Endothelial cell of umbilical vein (primary cell): ENCODE results near the gene LRCH2. TPM values are rescaled to one million over a fixed set of nuclear protein-coding genes. Genes with fewer than 3 reads are reported as not detected.

ENCODE experiments used
- BruUV-seq: library from RNA; stranded (reverse); fragments of 400-500 nt; replicated peaks from 2 replicates; lab custom pipeline; 2021; lab: Mats Ljungman, UMichigan
- CTCF ChIA-PET: fragments of 300-600, 350-600 bp; sonication (Branson Sonifier 250); formaldehyde crosslinking; loops from one replicate; lab custom pipeline; 2021; ENCODE audit warnings: antibody characterized with exemption, inconsistent platforms; lab: Charles Lee
- POLR2A ChIA-PET: fragments of 300-600, 350-600 bp; sonication (Branson Sonifier 250); formaldehyde crosslinking; loops from one replicate; lab custom pipeline; 2021; ENCODE audit warnings: antibody characterized with exemption, inconsistent platforms; lab: Charles Lee
- DNase-seq: peaks from one replicate; pipeline ENCODE4 v3.0.0-alpha.2; 2011; ENCODE audit warnings: low read depth, low spot score
- FAIRE-seq: peaks from 2 replicates; lab custom pipeline; 2011; peaks lifted over from hg19 to GRCh38; lab: Jason Lieb, UNC
- H2AFZ ChIP-seq: 2 replicates; pipeline ENCODE4 v1.6.0; 2012; ENCODE audit warnings: low read depth, low read length, control low read depth, inconsistent platforms
- H3K27ac ChIP-seq: 2 replicates; pipeline ENCODE4 v1.5.1; 2011; ENCODE audit warnings: low read depth, mild to moderate bottlenecking, control low read depth, low read length, moderate library complexity; ENCODE audit not compliant: insufficient read depth
- H3K27me3 ChIP-seq, 2 experiments: 2 replicates each; pipeline versions ENCODE4 v1.6.0 to v1.6.1; 2011; ENCODE audit warnings: low read length in 2 of 2, mixed read lengths in 1 of 2; ENCODE audit not compliant: control insufficient read depth in 2 of 2, insufficient read depth in 2 of 2
- H3K36me3 ChIP-seq, 2 experiments: 2 replicates in 1 of 2; 3 replicates in 1 of 2; pipeline ENCODE4 v1.5.1; 2011; ENCODE audit warnings: low read length in 2 of 2, mild to moderate bottlenecking in 1 of 2, moderate library complexity in 1 of 2; ENCODE audit not compliant: control insufficient read depth in 2 of 2, insufficient read depth in 2 of 2; ENCODE audit errors: extremely low read depth in 1 of 2
- H3K4me1 ChIP-seq: 3 replicates; pipeline ENCODE4 v1.5.1; 2011; ENCODE audit warnings: mild to moderate bottlenecking, low read length; ENCODE audit not compliant: control insufficient read depth, insufficient read depth; ENCODE audit errors: extremely low read depth
- H3K4me2 ChIP-seq: 2 replicates; pipeline ENCODE4 v1.6.1; 2011; ENCODE audit warnings: low read length, control low read depth, mixed read lengths; ENCODE audit not compliant: insufficient read depth
- H3K4me3 ChIP-seq, 3 experiments: fragments of 200-600 bp in 1 of 3; sonication (generic), shearing (Covaris generic) in 1 of 3; replicated peaks in 1 of 3; 2 replicates each; pipeline ENCODE4 v1.5.1; 2011 to 2016; ENCODE audit warnings: control low read depth in 3 of 3, low read length in 3 of 3, mild to moderate bottlenecking in 2 of 3, inconsistent platforms in 1 of 3, low read depth in 1 of 3, moderate library complexity in 1 of 3; ENCODE audit not compliant: insufficient read depth in 1 of 3
- H3K79me2 ChIP-seq: 2 replicates; pipeline ENCODE4 v1.6.0; 2012; ENCODE audit warnings: low read length, inconsistent platforms; ENCODE audit not compliant: control insufficient read depth, insufficient read depth
- H3K9ac ChIP-seq: replicated peaks from 2 replicates; pipeline ENCODE3; 2011; ENCODE audit warnings: low read length, control low read depth; ENCODE audit not compliant: insufficient read depth; ENCODE audit errors: extremely low read depth
- H3K9me1 ChIP-seq: replicated peaks from 3 replicates; pipeline ENCODE4 v1.6.0; 2011; ENCODE audit warnings: mild to moderate bottlenecking, low read length; ENCODE audit not compliant: control insufficient read depth, insufficient read depth; ENCODE audit errors: extremely low read depth
- H3K9me3 ChIP-seq: replicated peaks from 2 replicates; pipeline ENCODE4 v1.5.1; 2012; ENCODE audit warnings: low read length, inconsistent platforms; ENCODE audit not compliant: control insufficient read depth, insufficient read depth
- H4K20me1 ChIP-seq: replicated peaks from 2 replicates; pipeline ENCODE3; 2011; ENCODE audit warnings: mild to moderate bottlenecking, low read length; ENCODE audit not compliant: control insufficient read depth, insufficient read depth; ENCODE audit errors: extremely low read depth
- FOS ChIP-seq: IDR thresholded peaks from 2 replicates; pipeline ENCODE4 v1.6.1; 2011; ENCODE audit warnings: mild to moderate bottlenecking, low read length, moderate library complexity, borderline replicate concordance; ENCODE audit not compliant: insufficient read depth
- GATA2 ChIP-seq: IDR thresholded peaks from 2 replicates; pipeline ENCODE4 v1.7.0; 2011; ENCODE audit warnings: low read depth, mild to moderate bottlenecking, moderate library complexity, mixed read lengths, low read length; ENCODE audit not compliant: insufficient read length, insufficient read depth
- JUN ChIP-seq: IDR thresholded peaks from 2 replicates; pipeline ENCODE4 v1.6.1; 2011; ENCODE audit warnings: borderline replicate concordance, low read depth; ENCODE audit not compliant: insufficient read length, insufficient read depth
- MYC ChIP-seq: IDR thresholded peaks from one replicate; pipeline ENCODE4 v1.6.1; 2011; ENCODE audit warnings: mild to moderate bottlenecking, low read depth, low read length
- POLR2A ChIP-seq: IDR thresholded peaks from 2 replicates; pipeline ENCODE4 v1.6.1; 2012; ENCODE audit warnings: low read depth, mild to moderate bottlenecking, control low read depth, low read length
- POLR2AphosphoS5 ChIP-seq: IDR thresholded peaks from 2 replicates; pipeline ENCODE4 v1.6.1; 2012; ENCODE audit warnings: low read depth, mild to moderate bottlenecking, control low read depth, low read length, moderate library complexity; ENCODE audit not compliant: insufficient read depth
- dilution Hi-C: fragments of 300-500 bp; cut with MboI; formaldehyde crosslinking; loops from one replicate; pipeline ENCODE4 v1.15.0; 2019; ENCODE audit warnings: low sequenced_read_pairs; ENCODE audit not compliant: extremely low pct_ligation_motif_present
- intact Hi-C: fragments of 100-400 bp; cut with micrococcal nuclease; formaldehyde crosslinking; loops from one replicate; pipeline ENCODE4 v1.10.0; 2022
- polyA plus RNA-seq, 4 experiments: library from polyadenylated mRNA; depleted of rRNA in 3 of 4; stranded (reverse) in 3 of 4; unstranded in 1 of 4; fragments of >200 nt; gene quantifications; 2 replicates each; pipeline versions ENCODE4 v1.2.1 to v1.2.3, GENCODE V29; 2011 to 2012; ENCODE audit warnings: missing spikeins in 1 of 4
- total RNA-seq: library from RNA; stranded (reverse); gene quantifications from 2 replicates; pipeline ENCODE4 v1.2.3, GENCODE V29; 2021
- TF ChIP-seq, protein P1 (sequence below): IDR thresholded peaks from 2 replicates; pipeline ENCODE4 v1.6.1; 2011; ENCODE audit not compliant: insufficient read depth, insufficient read length
- TF ChIP-seq, protein P2 (sequence below), 2 donors: IDR thresholded peaks; 1 replicate in 1 of 2; 2 replicates in 1 of 2; pipeline ENCODE4 v1.5.1; 2011; ENCODE audit warnings: low read length in 2 of 2, mild to moderate bottlenecking in 2 of 2, moderate library complexity in 2 of 2, control low read depth in 1 of 2, inconsistent platforms in 1 of 2, low read depth in 1 of 2; ENCODE audit not compliant: insufficient read depth in 1 of 2; ENCODE audit errors: extremely low read depth in 1 of 2

The LRCH2 gene
- total and polyA plus RNA-seq, 2 donors (not counting 3 experiments of a cell fraction or from before 2014, with no cell fraction given): 1.1 to 4.6 TPM

- Histone ChIP-seq H3K9me1 (no peaks in the 10 kb centered on the region), H3K4me1 (no peaks in the 10 kb centered on the region), H3K9me3 (no peaks in the 10 kb centered on the region), H3K36me3 (no peaks in the 10 kb centered on the region), H3K27me3 (no peaks in the 10 kb centered on the region), H4K20me1 (no peaks in the 10 kb centered on the region), H2AFZ (no peak overlapping the region), H3K4me2 (no peak overlapping the region), H3K4me3 (no peak overlapping the region), H3K27ac (no peak overlapping the region), H3K79me2 (no peaks in the 10 kb centered on the region), H3K9ac (no peak overlapping the region)
- dilution Hi-C loops (no loop called here), intact Hi-C loops (no loop called here)
- ChIA-PET POLR2A (no interaction called here), CTCF (no interaction called here)
- TF ChIP-seq POLR2AphosphoS5: no peak
- no peak for TF ChIP-seq GATA2
- TF ChIP-seq, protein P1, sequence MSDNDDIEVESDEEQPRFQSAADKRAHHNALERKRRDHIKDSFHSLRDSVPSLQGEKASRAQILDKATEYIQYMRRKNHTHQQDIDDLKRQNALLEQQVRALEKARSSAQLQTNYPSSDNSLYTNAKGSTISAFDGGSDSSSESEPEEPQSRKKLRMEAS: no peak
- TF ChIP-seq MYC: no peak
- TF ChIP-seq POLR2A: no peak
- TF ChIP-seq, protein P2, sequence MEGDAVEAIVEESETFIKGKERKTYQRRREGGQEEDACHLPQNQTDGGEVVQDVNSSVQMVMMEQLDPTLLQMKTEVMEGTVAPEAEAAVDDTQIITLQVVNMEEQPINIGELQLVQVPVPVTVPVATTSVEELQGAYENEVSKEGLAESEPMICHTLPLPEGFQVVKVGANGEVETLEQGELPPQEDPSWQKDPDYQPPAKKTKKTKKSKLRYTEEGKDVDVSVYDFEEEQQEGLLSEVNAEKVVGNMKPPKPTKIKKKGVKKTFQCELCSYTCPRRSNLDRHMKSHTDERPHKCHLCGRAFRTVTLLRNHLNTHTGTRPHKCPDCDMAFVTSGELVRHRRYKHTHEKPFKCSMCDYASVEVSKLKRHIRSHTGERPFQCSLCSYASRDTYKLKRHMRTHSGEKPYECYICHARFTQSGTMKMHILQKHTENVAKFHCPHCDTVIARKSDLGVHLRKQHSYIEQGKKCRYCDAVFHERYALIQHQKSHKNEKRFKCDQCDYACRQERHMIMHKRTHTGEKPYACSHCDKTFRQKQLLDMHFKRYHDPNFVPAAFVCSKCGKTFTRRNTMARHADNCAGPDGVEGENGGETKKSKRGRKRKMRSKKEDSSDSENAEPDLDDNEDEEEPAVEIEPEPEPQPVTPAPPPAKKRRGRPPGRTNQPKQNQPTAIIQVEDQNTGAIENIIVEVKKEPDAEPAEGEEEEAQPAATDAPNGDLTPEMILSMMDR (IDR thresholded peaks at IDR 0.05; ENCODE audit: extremely low read depth in 1 of 2, insufficient read depth in 1 of 2, low read depth in 1 of 2, low read length in 2 of 2): no peak
- DNase-seq (no peak), FAIRE-seq (no peak)
- BruUV-seq: no TSS peak
These were observed 35.3 kb upstream of the LRCH2 start for GRCh38 chrX:115269051-115269683.

DNA sequence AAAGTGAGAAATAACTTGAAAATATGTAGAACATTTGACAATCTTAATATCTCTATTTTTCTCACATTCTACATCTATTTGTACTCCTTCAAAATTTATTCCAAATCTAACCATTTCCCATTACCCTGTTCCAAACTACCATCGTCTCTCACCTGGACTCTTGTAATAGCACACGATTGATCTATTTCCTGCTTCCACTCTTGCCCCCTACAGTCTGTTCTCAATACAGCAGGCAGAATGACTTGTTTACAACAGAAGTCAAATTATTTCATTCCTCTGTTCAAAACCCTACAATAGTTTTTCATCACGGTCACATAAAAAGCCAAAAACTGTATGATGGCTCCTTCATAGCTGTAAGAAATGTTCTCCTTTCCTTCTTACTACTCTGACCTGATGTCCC, 34.5 kb upstream of the LRCH2 start:
- Histone ChIP-seq H3K36me3 (no peaks in the 10 kb centered on the region), H3K27ac (no peak overlapping the region), H4K20me1 (no peaks in the 10 kb centered on the region), H3K9me1 (no peaks in the 10 kb centered on the region), H3K27me3 (no peaks in the 10 kb centered on the region), H3K4me2 (no peak overlapping the region), H2AFZ (no peak overlapping the region), H3K9me3 (no peaks in the 10 kb centered on the region), H3K4me1 (no peaks in the 10 kb centered on the region), H3K79me2 (no peaks in the 10 kb centered on the region), H3K9ac (no peak overlapping the region), H3K4me3 (no peak overlapping the region)
- TF ChIP-seq POLR2A: no peak
- no peak for TF ChIP-seq FOS
- TF ChIP-seq, protein P2 (IDR thresholded peaks at IDR 0.05; ENCODE audit: extremely low read depth in 1 of 2, insufficient read depth in 1 of 2, low read depth in 1 of 2, low read length in 2 of 2): peak in 1 of 2 donors; percentile 16
- TF ChIP-seq JUN: no peak
- dilution Hi-C loops: no loop called here
- CTCF ChIA-PET: no interaction called here
- DNase-seq (peak; percentile 1), FAIRE-seq (no peak)
- POLR2A ChIA-PET: no interaction called here
- intact Hi-C loops: no loop called here
- no TSS peak for BruUV-seq
